Endodermal cell (in vitro differentiated cells): ENCODE measurements around the gene IFNLR1. TPM values are rescaled to one million over a fixed set of nuclear protein-coding genes. Genes with fewer than 3 reads are reported as not detected.

Experiments
- DNase-seq: peaks from one replicate; pipeline ENCODE4 v3.0.0-alpha.2; 2017
- H3K27ac ChIP-seq: 2 replicates; pipeline ENCODE4 v1.5.1; 2013; ENCODE audit warnings: mild to moderate bottlenecking, low read depth, low read length, moderate library complexity
- H3K27me3 ChIP-seq: 2 replicates; pipeline ENCODE4 v1.6.1; 2013; ENCODE audit warnings: mild to moderate bottlenecking, low read length, moderate library complexity; ENCODE audit not compliant: insufficient read depth, control insufficient read depth, poor library complexity, severe bottlenecking
- H3K36me3 ChIP-seq: 2 replicates; pipeline ENCODE4 v1.7.0; 2013; ENCODE audit warnings: mild to moderate bottlenecking, low read length, moderate library complexity; ENCODE audit not compliant: control insufficient read depth, insufficient read depth
- H3K4me1 ChIP-seq: one replicate; pipeline ENCODE4 v1.7.0; 2013; ENCODE audit warnings: low read length; ENCODE audit not compliant: control insufficient read depth, insufficient read depth
- H3K4me3 ChIP-seq: 2 replicates; pipeline ENCODE4 v1.5.1; 2013; ENCODE audit warnings: mild to moderate bottlenecking, low read length, moderate library complexity
- H3K9ac ChIP-seq: 2 replicates; pipeline ENCODE4 v1.6.1; 2013; ENCODE audit warnings: mild to moderate bottlenecking, low read length, moderate library complexity; ENCODE audit not compliant: poor library complexity, severe bottlenecking; ENCODE audit errors: extremely low read depth
- H3K9me3 ChIP-seq: 2 replicates; pipeline ENCODE4 v1.6.1; 2013; ENCODE audit warnings: mild to moderate bottlenecking, low read length, moderate library complexity; ENCODE audit not compliant: control insufficient read depth
- H3K27ac Mint-ChIP-seq: 2 replicates; pipeline ENCODE4 v1.8.0; 2020; ENCODE audit warnings: mixed read lengths
- H3K27me3 Mint-ChIP-seq: 2 replicates; pipeline ENCODE4 v1.8.0; 2021; ENCODE audit warnings: mild to moderate bottlenecking, mixed read lengths; ENCODE audit not compliant: insufficient read depth
- H3K36me3 Mint-ChIP-seq: 2 replicates; pipeline ENCODE4 v1.8.0; 2020; ENCODE audit warnings: low read depth, mixed read lengths
- H3K4me1 Mint-ChIP-seq: 2 replicates; pipeline ENCODE4 v1.8.0; 2020; ENCODE audit warnings: mixed read lengths
- H3K4me3 Mint-ChIP-seq: 2 replicates; pipeline ENCODE4 v1.8.0; 2020; ENCODE audit warnings: mild to moderate bottlenecking, moderate library complexity, mixed read lengths
- H3K9me3 Mint-ChIP-seq: 2 replicates; pipeline ENCODE4 v1.8.0; 2020; ENCODE audit warnings: mild to moderate bottlenecking, mixed read lengths
- CTCF ChIP-seq: fragments of 200-600 bp; sonication (generic); conservative IDR thresholded peaks from 2 replicates; pipeline ENCODE4 v1.5.0; 2021; ENCODE audit warnings: antibody characterized with exemption, mild to moderate bottlenecking
- WGBS, 2 experiments: methylation state at CpG; one replicate each; pipeline versions ENCODE4 v1.1.5 to v1.1.7; 2013; ENCODE audit warnings: missing lambda C conversion rate in 2 of 2, mixed read lengths in 1 of 2; ENCODE audit not compliant: insufficient coverage in 1 of 2, insufficient read length in 1 of 2; 5-methylcytosine and 5-hydroxymethylcytosine counted together
- total RNA-seq, 2 donors: library from RNA; stranded (reverse); fragmentation: NEBNext Ultra II Directional in 1 of 2; extraction: Animal tissue kit (Norgen Biotek cat#: 25700) in 1 of 2; gene quantifications; 2 replicates in 1 of 2; 3 replicates in 1 of 2; pipeline ENCODE4 v1.2.1, GENCODE V29; 2021

The IFNLR1 gene
- total RNA-seq, 2 donors from 2014 or later: 12.1 to 13.0 TPM

- Mint-ChIP-seq H3K36me3 (no peaks in the 10 kb centered on the region), H3K4me1 (peaks cover 7% of the 10 kb centered on the region), H3K27ac (no peak overlapping the region), H3K4me3 (no peak overlapping the region), H3K27me3 (no peaks in the 10 kb centered on the region), H3K9me3 (no peaks in the 10 kb centered on the region)
- no peak for DNase-seq
- Histone ChIP-seq H3K4me1 (no peaks in the 10 kb centered on the region), H3K36me3 (no peaks in the 10 kb centered on the region), H3K4me3 (no peak overlapping the region), H3K9me3 (peaks cover 6% of the 10 kb centered on the region), H3K9ac (no peak overlapping the region), H3K27ac (no peak overlapping the region), H3K27me3 (no peaks in the 10 kb centered on the region)
- WGBS, 2 experiments: 78 to 87% methylated on average over 5 to 7 of the region's 7 CpGs
- no peak for TF ChIP-seq CTCF
Measured at GRCh38 chr1:24127801-24128363, 59.2 kb downstream of the IFNLR1 start.

GRCh38 chr1:24127134-24127800 is 59.8 kb downstream of the IFNLR1 start:
- 86 to 89% methylated on average over 2 to 3 of the region's 3 CpGs for WGBS, 2 experiments
- Mint-ChIP-seq H3K27ac (no peak overlapping the region), H3K36me3 (no peaks in the 10 kb centered on the region), H3K4me1 (peaks cover 7% of the 10 kb centered on the region), H3K9me3 (no peaks in the 10 kb centered on the region), H3K27me3 (no peaks in the 10 kb centered on the region), H3K4me3 (no peak overlapping the region)
- Histone ChIP-seq H3K9me3 (peaks cover 6% of the 10 kb centered on the region), H3K4me3 (no peak overlapping the region), H3K4me1 (no peaks in the 10 kb centered on the region), H3K27me3 (no peaks in the 10 kb centered on the region), H3K36me3 (no peaks in the 10 kb centered on the region), H3K9ac (no peak overlapping the region), H3K27ac (no peak overlapping the region)
- DNase-seq: no peak
- TF ChIP-seq CTCF: no peak

GRCh38 chr1:24126672-24127023 is 60.4 kb downstream of the IFNLR1 start:
- Histone ChIP-seq H3K4me1 (no peaks in the 10 kb centered on the region), H3K9me3 (peaks cover 6% of the 10 kb centered on the region), H3K27me3 (no peaks in the 10 kb centered on the region), H3K9ac (no peak overlapping the region), H3K36me3 (no peaks in the 10 kb centered on the region), H3K27ac (no peak overlapping the region), H3K4me3 (no peak overlapping the region)
- WGBS, 2 experiments: 80 to 98% methylated on average over 1 to 4 of the region's 5 CpGs
- Mint-ChIP-seq H3K27me3 (no peaks in the 10 kb centered on the region), H3K36me3 (no peaks in the 10 kb centered on the region), H3K4me3 (no peak overlapping the region), H3K27ac (no peak overlapping the region), H3K9me3 (no peaks in the 10 kb centered on the region), H3K4me1 (peaks cover 7% of the 10 kb centered on the region)
- DNase-seq: no peak
- no peak for TF ChIP-seq CTCF
